NCI-H748 treated with DMSO at 0.1 percent for 48 hours (cell line): ENCODE measurements around the gene USP17L22.
"Not testable (repeated sequence)": the region's sequence is repeated elsewhere in the genome, so short reads cannot be mapped to it uniquely, and the experiment has no call there.

Experiments
- DNase-seq: peaks from one replicate; lab custom pipeline; 2025; lab: John Stamatoyannopoulos, UW

USP17L22 gene

GRCh38 chr4:9267319-9267718 is at the start of gene USP17L22:
USP17L22 (plus strand) TSS chr4:9267619; CDS start chr4:9267619, 0 bp downstream.
- DNase-seq: not testable (repeated sequence)

- DNase-seq: not testable (repeated sequence)
Measured at GRCh38 chr4:9219852-9220251, 47.6 kb upstream of the USP17L22 start, which contains the start of gene USP17L12. USP17L12 (plus strand) TSS chr4:9220152; CDS start chr4:9220152, 0 bp downstream.

GRCh38 chr4:9224596-9224995 is 42.8 kb upstream of the USP17L22 start, which contains the start of gene USP17L13:
USP17L13 (plus strand) TSS chr4:9224896; CDS start chr4:9224896, 0 bp downstream.
- not testable (repeated sequence) for DNase-seq

- DNase-seq: not testable (repeated sequence)
Measured at GRCh38 chr4:9230249-9230648, 37.2 kb upstream of the USP17L22 start.

GRCh38 chr4:9234085-9234484 is 33.3 kb upstream of the USP17L22 start, which contains the start of gene USP17L15:
USP17L15 (plus strand) TSS chr4:9234385; CDS start chr4:9234385, 0 bp downstream.
- DNase-seq: not testable (repeated sequence)

- DNase-seq: not testable (repeated sequence)
Measured at GRCh38 chr4:9238461-9238860, 29.0 kb upstream of the USP17L22 start.

GRCh38 chr4:9243579-9243978 is 23.8 kb upstream of the USP17L22 start, which contains the start of gene USP17L17:
USP17L17 (plus strand) TSS chr4:9243879; CDS start chr4:9243879, 0 bp downstream.
- DNase-seq: not testable (repeated sequence)

- DNase-seq: not testable (repeated sequence)
Measured at GRCh38 chr4:9247953-9248680, 19.3 kb upstream of the USP17L22 start, which contains the start of gene USP17L18. USP17L18 (plus strand) TSS chr4:9248630; CDS start chr4:9248630, 0 bp downstream.

GRCh38 chr4:9253078-9253477 is 14.3 kb upstream of the USP17L22 start, which contains the start of gene USP17L19:
USP17L19 (plus strand) TSS chr4:9253378; CDS start chr4:9253378, 0 bp downstream.
- not testable (repeated sequence) for DNase-seq

GRCh38 chr4:9257824-9258223 is 9.6 kb upstream of the USP17L22 start, which contains the start of gene USP17L20:
USP17L20 (plus strand) TSS chr4:9258124; CDS start chr4:9258124, 0 bp downstream.
- not testable (repeated sequence) for DNase-seq

GRCh38 chr4:9262572-9262971 is 4.8 kb upstream of the USP17L22 start, which contains the start of gene USP17L21:
USP17L21 (plus strand) TSS chr4:9262872; CDS start chr4:9262872, 0 bp downstream.
- not testable (repeated sequence) for DNase-seq

GRCh38 chr4:9271719-9272118 is 4.3 kb downstream of the USP17L22 start:
- not testable (repeated sequence) for DNase-seq
